Activated T-cell treated with anti-CD3 and anti-CD28 coated beads, Interleukin-2, amount 50 U/mL, for 1 hour (primary cell): ENCODE data around the gene C10orf95.
"Not testable (repeated sequence)": the region's sequence is repeated elsewhere in the genome, so short reads cannot be mapped to it uniquely, and the experiment has no call there.

Source experiments
- DNase-seq: peaks from one replicate; pipeline ENCODE4 v3.0.0-alpha.2; 2020

C10orf95 gene

DNA sequence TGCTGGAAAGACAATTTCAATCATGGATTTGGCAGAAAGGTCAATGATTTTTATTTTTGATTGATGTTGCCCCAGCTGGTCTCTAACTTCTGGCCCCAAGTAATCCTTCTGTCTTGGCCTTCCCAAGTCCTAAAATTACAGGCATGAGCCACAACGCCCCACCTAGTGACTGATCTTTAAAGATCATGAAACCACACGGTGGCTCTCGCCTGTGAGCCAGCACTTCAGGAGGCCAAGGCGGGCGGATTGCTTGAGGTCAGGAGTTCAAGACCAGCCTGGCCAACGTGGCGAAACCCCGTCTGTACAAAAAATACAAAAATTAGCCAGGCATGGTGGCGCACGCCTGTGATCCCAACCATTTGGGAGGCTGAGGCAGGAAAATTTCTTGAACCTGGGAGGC is 12.6 kb upstream of the C10orf95 start:
- DNase-seq: no peak

- DNase-seq: no peak
These were observed 11.2 kb upstream of the C10orf95 start for GRCh38 chr10:102462512-102463054.

GRCh38 chr10:102461187-102462054 is 10.1 kb upstream of the C10orf95 start:
- DNase-seq: peak; percentile 94

DNA sequence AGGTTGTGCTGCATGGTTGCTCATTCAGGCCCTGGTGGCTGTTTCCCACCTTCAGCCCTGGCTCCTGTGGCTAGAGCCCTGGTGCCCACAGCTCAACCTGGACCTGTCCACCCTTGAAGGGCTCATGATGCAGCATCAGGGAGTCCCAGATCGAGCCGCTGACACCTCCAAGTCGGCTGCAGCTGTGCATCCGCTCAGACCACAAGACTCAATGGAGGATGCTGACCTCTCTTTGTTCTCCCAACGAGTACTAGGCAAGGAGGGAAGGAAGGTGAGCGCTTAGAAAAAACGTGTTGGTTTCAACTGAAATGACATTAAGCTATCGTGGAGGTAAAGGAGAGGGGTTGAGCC is 9.5 kb upstream of the C10orf95 start:
- DNase-seq: no peak

DNA sequence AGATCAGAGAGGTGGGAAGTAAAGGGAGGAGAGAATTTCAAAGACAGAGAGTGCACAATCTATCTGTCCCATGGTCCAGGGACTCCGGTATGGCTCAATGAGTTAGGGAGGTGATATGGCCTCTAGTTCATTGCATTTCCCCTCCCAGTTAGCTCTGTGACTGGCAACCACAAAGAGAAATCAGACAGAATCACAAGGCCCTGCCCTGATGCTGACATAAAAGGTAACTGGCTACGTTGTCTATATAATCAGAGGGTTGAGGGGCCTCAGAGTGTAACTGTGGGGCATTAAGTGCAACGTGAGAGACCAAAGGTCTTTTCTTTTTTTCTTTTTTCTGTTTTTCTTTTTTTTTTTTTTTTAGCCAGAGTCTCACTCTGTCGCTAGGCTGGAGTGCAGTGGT is 7.3 kb upstream of the C10orf95 start:
- no peak for DNase-seq

DNA sequence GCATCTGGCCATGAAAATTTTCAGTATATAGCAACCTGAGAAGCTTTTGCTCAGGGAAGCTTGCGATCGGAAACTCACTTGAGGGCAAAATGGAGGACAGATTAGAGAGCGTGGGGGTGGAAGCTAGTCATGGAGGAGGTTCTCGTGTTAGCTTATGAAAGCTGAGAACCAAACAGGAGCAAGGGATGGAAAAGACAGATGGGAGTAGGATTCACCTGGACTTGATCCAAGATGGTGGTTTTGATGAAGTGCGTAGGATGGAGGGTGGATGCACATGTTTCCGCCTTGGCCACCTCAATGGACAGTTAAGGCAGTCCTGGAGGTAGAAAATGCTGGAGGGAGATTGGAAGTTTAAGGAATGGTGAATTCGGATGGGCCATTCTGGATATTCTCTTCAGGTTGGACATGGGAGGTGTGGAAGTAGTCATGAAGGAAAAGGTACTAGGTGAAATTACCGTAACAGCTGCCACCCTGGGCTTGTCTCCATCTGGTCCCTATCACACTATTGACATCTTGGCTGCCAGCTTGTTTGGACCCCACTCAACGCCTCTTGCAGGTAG is 6.3 kb upstream of the C10orf95 start:
- no peak for DNase-seq

DNA sequence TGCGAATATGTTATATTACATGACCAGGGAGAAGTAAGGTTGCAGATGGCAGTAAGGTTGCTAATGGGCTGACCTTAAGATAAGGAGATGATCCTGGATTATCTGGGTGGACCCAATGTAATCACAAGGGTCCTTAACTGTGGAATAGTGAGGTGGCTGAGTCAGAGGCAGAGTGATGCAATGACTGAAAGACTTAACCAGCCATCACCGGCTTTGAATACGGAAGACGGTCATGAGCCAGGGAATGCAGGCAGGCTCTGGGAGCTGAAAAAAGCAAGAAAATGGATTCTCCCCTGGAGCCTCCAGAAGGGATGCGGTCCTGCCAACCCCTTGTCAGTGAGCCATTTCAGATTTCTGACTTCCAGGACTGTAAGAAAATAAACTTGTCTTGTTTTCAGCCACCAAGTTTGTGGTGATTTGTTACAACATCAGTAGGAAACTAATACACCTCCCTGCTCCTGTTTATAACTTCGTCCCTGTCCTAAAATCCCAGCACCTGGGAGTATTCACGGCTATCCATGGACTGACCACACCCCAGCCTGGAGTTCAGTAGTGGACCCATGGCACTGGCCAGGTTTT is 4.6 kb upstream of the C10orf95 start:
- DNase-seq: no peak

DNA sequence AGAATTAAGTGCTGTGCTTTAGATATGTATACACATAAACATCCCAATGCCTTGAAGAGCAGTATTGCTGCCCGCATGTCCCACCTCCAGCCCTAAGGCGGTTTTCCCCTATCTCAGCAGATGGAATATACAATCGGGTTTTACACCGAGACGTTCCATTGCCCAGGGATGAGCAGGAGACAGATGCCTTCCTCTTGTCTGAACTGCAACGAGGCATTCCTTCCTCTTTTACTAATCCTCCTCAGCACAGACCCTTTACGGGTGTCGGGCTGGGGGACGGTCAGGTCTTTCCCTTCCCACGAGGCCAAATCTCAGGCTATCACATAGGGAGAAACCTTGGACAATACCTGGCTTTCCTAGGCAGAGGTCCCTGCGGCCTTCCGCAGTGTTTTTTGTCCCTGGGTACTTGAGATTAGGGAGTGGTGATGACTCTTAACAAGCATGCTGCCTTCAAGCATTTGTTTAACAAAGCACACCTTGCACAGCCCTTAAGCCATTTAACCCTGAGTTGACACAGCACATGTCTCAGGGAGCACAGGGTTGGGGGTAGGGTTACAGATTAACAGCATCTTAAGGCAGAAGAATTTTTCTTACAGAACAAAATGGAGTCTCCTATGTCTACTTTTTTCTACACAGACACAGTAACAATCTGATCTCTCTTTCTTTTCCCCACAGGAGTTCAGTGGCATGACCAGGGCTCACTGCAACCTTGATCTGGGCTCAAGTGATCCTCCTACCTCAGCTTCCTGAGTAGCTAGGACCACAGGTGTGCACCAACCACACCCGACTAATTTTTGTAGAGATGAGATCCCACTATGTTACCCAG is 3.5 kb upstream of the C10orf95 start:
- not testable (repeated sequence) for DNase-seq

GRCh38 chr10:102453502-102453901 is 2.2 kb upstream of the C10orf95 start:
- no peak for DNase-seq

- peak; percentile 44 for DNase-seq
These were observed 1.5 kb upstream of the C10orf95 start for GRCh38 chr10:102452672-102453340.

DNA sequence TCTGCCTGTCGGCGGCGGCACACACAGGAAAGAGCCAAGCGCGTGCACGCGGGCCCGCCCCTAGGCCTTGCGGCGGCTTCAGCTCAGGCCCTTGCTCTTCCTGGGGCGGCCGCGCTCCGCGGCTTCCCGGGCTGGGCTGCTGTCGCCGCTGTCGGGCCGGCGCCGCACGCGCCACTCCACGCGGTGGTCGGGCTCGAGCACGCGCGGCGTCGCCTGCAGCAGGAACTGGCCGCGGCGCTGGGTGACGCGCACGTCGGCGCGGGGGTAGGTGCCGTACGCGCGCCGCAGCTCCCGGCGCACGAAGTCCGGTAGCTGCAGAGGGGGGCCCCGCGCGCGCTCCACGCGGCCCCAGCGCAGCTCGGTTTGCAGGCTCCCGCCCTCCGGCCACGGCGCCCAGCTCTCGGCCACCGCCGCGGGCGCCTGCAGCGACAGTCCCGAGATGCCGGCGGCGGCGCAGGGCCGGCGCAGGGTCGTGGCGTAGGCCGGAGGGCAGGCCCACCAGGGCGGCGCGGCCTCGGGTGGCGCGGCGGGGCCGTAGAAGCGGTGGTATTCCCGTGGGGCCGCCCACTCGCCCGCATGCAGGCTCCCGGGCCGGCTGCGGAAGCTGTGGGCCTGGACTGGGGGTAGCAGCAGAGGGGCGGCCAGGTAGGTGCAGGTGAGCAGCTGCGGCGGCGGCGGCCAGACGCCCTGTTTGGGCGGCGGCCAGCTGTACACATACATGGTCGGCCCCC is 804 bp downstream of the C10orf95 start:
- DNase-seq: peak; percentile 90

GRCh38 chr10:102450124-102450373 is 1.3 kb downstream of the C10orf95 start:
- DNase-seq: no peak

DNA sequence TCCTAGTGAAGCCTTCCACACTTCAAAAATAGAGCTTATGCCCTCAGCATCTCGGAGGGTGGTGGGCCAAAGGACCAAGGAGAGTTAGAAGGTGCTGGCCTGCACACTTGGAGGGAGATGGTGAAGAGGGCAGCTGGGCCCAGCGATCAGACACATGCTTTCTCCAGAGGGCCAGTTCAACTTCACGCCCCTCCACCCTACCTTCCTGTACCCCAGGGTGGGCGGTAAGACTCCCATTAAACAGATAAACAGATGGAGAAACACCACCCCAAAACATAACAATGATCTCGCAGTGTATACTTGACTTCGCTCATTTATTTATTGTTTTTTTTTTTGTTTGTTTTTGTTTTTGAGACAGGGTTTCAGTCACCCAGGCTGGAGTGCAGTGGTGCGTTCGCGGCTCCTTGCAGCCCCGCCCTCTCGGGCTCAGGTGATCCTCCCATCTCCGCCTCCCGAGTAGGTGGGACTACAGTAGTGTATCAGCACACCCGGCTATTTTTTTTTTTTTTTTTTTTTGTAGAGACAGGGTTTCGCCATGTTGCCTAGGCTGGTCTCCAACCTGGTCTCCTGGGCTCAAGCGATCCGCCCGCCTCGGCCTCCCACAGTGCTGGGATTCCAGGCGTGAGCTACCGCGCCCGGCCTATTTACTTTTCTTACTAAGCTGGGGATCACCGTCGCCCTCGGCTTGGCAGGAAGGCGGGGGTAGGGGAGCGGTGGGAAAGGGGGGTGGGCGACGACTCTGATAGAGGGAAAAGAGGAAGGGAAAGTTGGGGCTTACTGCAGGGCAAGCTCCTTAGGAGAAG is 1.8 kb downstream of the C10orf95 start:
- DNase-seq: peak; percentile 85

DNA sequence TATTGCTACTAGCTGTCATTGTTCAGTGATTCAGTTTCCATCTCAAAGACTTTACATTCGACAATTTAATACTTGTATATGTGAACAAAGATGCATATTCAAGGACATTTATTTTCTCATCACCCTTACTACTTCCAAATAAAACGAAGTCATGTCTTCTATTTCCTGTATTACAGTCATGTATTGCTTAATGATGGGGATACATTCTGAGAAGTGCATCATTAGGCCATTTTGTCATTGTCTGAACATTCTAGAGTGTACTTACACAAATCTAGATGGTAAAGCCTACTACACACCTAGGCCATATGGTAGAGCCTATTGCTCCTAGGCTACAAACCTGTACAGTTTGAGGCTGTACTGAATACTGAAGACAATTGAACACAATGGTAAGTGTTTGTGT is 6.5 kb downstream of the C10orf95 start:
- no peak for DNase-seq

DNA sequence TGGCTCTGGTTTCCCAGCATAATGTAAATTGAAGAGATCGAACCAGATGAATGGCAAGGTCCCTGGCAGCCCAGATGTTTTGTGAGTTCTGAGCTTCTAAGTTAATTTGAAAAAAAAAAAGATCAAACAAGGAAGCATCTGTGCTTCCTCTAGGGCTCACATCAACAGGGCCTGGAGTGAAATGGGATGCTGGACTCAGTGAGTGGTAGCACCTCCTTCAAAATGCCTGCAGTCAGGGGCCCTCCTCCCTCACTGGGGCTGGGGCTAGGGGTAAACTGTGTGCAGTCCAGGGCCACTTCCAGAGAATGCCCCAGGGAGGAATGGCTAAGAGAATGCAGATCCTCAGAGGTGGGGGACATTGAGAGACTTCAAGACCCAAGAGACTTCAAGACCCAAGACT is 13.0 kb downstream of the C10orf95 start:
- no peak for DNase-seq

- no peak for DNase-seq
These were observed 13.8 kb downstream of the C10orf95 start for GRCh38 chr10:102437515-102437914.

DNA sequence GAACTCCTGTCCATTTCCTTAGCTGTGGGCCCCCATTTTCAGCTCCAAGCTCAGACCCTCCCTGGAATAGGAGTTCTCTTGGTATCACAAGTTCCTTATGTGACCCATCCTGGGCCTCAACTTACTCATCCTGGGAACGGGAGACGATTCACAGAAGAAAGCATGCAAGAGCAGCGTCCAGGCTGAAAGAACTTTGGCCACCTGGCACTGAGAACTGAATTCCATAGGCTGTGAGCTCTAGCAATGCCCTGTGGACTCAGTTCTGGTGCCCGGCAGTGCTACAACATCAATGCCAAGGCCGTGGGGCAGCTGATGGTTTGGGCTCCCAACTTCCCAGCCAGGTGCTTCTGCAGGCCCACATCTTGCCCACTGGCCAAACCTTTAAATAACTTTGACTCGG is 15.0 kb downstream of the C10orf95 start:
- DNase-seq: no peak

GRCh38 chr10:102435529-102436233 is 15.7 kb downstream of the C10orf95 start:
- DNase-seq: no peak

- DNase-seq: no peak
These were observed 16.2 kb downstream of the C10orf95 start for GRCh38 chr10:102435133-102435497.

GRCh38 chr10:102434394-102435132 is 16.8 kb downstream of the C10orf95 start:
- no peak for DNase-seq
